CMK (cell line): ENCODE data around the gene MRPL58.
"Not testable (repeated sequence)": the region's sequence is repeated elsewhere in the genome, so short reads cannot be mapped to it uniquely, and the experiment has no call there.

ENCODE experiments used
- DNase-seq: peaks from one replicate; pipeline ENCODE4 v3.0.0-alpha.2; 2010; ENCODE audit warnings: low read depth

Gene MRPL58

DNA sequence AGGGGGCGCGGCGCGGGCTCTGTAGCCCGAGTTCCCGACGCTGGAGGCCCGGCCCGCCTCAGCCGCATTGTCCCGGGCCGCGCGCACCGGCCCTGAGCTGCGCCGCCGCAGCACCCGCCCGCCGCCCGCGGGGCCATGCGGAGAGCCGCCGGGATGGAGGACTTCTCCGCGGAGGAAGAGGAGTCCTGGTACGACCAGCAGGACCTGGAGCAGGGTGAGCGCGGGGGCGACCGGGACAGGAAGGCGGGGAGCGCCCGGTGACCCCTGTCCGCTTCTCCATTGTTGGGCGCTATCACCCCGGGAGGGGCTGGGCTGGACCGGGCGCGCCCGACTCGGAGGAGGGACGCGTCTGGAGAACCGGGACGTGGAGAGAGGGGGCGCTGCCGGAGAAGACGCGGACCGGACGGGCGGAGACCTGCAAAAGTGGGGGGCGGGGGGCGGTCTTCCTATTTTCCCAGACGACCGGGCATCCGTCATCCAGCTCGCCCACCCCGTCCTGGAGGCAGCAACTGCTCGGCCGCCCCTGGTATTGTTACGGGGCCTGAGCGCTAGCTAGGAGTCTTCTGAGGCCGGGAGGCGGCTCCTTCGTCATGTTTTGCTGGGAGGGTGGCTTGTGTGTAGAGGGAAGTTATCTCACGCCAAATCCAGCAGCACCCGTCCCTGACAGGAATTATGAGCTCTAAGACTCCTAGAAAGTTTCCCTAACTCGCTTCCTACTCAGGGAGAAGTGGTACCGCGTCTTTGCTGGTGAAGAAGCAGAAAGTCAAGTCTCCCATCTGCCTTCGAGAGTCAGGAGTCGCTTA is 24.4 kb upstream of the MRPL58 start:
- DNase-seq, result peak; percentile 24

DNA sequence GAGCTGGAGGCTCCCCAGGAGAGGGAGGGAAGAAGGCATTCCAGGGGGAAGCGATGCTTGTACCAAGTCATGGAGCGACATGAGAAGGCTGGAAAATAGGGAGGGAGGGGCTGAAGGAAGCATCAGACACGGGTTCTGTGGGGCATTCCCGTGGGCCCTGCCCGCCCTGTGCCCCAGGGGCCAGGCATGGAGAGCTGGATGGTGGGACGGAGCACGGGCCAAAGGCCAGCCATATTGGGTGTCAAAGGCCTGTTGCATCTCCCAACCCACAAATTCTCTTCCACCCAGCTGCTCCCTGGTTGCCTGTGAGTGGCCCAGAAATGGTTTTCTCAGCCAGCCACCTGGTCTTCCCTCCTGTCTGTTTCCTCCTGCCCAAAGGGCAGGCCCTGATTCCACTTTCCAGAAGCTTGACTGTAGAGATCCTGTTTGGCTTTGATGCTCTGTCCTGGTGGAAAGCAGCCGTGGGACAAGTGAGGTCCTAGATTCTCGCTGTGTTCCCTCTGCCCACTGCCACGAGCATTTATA is 21.8 kb upstream of the MRPL58 start:
- no peak for DNase-seq

DNA sequence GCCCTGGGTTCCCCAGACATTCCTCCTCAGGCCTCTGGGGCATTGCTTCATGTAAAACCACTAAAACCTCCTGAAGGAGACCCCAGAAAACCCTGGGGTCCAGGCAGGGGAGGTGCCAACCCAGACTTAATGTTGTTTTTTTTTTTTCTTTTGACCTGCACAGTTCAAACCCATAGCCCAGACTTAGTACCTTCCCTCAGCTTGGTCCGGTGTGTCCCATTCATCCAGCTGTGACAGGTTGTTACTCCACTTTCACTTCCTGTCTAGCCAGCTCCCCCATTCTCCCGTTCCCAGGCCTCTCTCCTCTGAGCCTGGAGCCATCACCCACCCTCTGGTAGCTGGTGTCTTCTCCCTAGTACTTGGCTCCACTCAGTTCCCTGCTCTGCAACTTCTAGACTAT is 20.2 kb upstream of the MRPL58 start:
- no peak for DNase-seq

DNA sequence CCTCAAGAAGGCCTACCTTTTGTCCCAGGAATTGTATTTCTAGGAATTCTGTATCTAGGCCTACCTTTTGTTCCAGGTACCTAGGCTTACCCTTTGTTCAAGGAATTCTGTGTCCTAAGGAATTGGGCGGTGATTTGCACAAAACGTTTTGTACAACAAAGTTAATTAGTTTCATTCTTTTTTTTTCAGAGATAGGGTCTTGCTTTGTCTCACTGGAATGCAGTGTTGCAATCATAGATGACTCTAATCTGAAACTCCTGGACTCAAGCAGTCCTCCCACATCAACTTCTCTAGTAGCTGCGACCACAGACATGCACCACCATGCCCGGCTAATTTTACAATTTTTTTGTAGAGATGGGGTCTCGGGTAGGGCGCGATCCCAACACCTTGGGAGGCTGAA is 18.0 kb upstream of the MRPL58 start:
- no peak for DNase-seq

DNA sequence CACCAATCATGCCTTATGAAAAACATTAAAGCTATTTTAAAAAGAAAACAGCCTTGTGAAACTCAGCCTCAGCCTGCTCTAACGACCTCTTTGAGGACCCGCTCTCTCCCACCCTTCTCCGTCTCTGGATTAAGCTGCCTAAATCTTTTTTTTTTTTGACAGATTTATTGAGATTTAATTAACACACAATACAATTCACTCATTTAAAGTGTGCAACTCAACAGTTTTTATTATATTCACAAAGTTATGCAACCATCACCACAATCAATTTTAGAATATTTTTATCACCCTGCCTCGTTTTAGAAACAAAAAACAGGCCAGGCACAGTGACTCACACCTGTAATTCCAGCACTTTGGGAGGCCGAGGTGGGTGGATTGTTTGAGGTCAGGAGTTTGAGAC is 16.6 kb upstream of the MRPL58 start:
- DNase-seq, result no peak

DNA sequence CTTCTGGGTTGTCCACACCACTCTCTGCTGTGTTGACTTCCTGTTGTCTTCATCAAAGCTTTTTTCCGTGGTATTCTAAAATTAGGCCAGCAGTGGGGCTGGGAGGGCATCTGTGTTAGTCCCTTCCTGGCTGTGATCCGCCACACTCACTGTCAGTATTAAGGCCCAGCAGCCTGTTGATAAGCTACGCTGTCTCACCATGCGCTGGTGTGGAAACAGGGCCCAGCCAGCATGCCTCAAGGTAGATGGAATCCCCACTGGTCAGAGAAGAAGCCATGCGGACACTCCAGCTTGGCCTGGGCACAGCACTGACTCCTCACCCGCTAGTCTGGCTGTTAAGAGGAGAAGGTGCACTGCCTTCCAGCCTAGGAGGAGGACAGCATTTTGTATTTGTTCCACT is 13.7 kb upstream of the MRPL58 start:
- no peak for DNase-seq

DNA sequence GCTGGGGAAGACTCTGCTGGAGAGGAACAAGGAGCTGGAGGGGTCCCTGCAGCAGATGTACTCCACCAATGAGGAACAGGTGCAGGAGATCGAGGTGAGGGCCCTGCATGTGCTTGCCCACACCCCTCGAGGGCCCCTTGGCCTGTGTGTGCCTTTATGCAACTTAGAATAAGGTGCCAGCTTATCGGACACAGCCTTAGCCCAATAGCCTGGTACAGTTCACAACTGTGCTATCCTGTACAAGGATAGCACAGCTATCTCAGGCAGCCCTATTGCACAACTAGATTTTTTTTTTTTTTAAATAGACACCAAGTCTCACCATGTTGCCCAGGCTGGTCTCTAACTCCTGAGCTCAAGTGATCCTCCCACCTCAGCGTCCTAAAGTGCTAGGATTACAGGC is 12.9 kb upstream of the MRPL58 start:
- no peak for DNase-seq

DNA sequence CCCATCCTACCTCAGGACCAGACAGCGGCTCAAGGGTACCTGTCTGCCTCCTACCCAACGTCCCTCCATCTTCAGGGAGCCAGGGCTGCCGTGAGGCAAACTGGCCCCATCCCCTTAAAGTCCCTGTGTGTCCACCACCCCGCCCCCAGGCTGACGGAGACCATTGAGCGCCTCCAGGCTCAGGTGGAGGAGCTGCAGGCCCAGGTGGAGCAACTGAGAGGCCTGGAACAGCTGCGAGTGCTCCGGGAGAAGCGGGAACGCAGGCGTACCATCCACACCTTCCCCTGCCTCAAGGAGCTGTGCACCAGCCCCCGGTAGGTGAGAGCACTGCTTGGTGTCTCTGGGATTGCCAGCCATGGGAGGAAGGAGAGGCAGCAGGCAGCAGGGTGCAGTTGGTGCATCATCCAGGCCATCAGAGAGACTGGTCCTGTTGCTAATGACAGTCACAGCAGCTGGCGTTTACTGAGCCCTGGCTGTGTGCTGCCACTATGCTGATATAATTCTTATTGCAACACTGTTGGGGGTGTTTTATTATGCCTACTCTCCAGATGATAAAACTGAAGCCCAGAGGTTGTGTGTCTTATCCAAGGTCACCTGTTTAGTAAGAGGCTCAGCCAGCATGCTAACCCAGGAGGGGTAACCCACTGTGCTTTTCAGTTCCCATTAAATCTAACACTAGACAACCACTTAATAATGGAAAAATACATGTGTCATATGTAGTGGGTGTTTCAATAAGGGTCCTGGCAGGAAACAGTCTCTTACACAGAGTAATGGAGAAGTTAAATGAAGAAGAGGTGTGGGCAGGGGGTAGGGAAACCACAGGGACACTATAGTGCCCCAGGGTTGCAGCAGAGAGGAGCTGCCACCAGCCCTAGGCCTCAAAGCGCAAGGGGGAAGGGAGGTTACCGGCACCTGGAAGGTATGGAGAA is 10.3 kb upstream of the MRPL58 start:
- no peak for DNase-seq

DNA sequence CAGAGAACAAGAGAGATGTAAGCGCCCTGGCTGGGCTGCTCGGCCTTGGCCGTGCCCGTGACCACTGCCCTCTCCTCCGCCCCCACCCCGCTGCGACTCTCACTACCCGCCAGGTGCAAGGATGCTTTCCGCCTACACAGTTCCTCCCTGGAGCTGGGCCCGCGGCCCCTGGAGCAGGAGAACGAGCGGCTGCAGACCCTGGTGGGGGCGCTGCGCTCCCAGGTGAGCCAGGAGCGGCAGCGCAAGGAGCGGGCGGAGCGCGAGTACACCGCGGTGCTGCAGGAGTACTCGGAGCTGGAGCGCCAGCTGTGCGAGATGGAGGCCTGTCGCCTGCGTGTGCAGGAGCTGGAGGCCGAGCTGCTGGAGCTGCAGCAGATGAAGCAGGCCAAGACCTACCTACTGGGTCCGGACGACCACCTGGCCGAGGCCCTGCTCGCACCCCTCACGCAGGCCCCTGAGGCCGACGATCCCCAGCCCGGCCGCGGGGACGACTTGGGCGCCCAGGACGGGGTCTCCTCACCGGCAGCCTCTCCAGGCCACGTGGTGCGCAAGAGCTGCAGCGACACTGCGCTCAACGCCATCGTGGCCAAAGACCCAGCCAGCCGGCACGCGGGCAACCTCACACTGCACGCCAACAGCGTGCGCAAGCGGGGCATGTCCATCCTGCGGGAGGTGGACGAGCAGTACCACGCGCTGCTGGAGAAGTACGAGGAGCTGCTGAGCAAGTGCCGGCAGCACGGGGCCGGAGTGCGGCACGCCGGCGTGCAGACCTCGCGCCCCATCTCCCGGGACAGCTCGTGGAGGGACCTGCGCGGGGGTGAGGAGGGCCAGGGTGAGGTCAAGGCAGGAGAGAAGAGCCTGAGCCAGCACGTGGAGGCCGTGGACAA is 9.2 kb upstream of the MRPL58 start:
- no peak for DNase-seq

DNA sequence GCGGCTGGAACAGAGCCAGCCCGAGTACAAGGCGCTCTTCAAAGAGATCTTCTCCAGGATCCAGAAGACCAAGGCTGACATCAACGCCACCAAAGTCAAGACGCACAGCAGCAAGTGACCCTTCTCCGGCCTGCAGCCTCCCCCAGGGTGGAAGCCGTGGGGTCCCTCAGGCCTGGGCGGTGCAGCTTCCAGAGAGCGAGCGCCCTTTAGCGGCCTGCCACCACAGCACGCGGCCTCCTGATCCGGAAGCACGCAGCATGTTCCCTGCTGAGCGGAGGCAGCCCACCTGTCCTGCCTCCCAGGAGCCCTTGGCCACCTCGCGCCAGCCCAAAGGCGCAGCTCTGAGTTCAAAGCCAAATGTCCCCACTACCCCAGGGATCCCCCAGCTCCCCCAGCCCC is 8.5 kb upstream of the MRPL58 start:
- no peak for DNase-seq

DNA sequence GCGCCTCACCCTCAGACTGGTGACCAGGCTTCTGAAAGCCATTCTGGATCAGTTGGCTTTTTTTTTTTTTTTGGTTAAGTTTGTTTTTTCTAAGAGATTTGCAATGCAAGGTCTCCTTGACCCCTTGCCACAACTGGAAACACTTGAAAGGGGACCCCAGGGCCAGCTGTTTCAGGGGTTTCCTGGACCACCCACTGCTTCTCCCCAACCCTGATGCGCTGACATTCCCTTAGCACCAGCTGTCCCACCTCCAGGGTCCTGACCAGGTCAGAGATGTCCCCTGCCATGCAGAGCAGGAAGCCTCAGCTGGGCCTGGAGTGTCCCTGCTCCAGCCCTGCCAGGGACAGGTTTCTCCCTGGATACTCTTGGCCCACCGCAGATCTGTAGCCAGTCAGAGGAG is 8.1 kb upstream of the MRPL58 start:
- DNase-seq, result no peak

DNA sequence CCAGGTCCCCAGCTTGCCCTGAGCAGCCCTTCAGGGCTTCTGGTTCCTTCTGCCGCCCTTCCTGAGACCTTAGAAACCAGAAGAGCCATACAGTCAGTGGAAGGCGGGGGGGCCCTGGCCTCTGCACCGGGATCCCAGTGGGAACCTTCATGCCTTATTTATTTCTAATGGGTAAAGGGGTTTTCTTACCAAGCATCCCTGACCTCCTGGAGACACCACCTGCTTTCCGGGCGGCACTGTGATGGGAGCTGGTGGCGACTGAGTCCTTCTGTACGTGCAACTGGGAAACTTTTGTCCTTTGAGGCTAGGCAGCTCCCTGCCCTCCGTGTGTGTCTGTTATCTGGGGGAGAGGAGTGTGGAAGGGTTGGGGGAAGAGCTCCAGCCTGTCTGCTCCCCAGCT is 7.2 kb upstream of the MRPL58 start:
- no peak for DNase-seq

DNA sequence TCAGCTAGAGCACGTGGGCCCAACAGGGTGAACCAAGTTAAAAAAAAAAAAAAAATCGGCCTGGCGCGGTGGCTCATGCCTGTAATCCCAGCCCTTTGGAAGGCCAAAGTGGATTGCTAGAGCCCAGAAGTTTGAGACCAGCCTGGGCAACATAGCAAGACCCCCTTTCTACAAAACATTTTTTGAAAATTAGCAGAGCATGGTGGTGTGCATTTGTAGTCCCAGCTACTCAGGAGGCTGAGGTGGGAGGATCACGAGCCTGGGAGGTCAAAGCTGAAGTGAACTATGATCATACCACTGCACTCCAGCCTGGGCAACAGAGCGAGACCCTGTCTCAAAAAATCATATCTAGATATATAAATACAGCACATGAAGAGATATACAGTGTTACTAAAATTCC is 6.4 kb upstream of the MRPL58 start:
- DNase-seq, result not testable (repeated sequence)

DNA sequence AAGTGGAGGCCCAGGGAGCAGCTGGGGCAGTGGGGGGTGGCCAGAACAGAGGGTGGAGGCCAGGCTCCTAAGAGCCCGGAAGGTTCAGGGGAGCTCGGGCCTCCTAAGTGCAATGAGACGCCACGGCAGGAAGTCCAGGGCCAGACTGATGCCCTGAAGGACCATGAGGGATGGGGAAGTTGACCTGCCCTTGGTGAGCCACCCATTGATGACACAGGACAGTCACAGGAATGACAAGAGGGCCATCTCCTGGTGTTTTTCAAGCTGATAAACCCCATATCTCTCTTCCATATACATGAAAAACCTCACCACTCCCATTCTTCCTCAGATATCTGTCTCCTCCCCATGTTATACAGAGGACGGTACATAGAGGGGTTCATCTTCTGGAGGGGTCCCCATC is 5.8 kb upstream of the MRPL58 start:
- DNase-seq, result peak; percentile 32

DNA sequence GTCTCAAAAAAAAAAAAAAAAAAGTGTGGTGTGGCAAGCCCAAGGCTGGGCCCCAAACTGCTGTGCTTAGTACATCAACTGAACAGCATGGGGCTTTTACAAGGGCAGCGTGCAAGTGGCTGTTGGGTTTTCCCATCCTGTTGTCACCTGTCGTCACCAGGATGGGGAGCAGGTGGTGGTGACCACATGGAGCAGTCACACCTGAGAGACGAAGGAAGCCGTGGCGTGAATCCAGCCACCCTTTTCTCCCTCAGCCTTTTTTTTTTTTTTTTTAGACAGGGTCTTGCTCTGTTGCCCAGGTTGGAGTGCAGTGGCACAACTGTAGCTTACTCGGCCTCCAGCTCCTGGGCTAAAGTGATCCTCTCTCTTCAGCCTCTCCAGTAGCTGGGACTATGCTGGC is 4.1 kb upstream of the MRPL58 start:
- no peak for DNase-seq

DNA sequence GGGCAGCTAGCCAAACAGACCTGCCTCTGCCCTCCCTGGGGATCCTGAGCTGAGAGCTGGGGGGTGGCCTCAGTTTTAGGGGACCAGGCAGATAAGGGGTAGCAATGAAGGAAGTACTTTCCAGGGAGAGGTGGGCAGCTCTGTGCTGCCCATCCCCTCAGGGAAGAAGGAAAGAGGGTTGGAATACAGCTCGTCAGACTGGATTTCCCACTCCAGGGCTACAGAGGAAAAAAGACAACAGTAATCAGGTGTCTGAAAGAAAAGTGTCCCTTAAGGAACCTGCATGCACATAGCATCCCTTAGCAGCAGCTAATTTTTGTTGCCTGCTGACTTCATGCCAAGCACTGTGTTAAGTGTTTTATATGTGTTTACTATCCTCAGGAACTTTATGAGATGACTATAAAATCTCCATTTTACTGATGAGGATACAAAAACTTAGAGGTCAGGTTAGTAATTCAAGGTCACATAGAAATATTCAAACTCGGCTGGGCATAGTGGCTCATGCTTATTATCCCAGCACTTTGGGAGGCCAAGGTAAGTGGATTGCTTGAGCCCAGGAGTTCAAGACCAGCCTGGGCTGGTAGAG is 3.2 kb upstream of the MRPL58 start:
- DNase-seq, result no peak

DNA sequence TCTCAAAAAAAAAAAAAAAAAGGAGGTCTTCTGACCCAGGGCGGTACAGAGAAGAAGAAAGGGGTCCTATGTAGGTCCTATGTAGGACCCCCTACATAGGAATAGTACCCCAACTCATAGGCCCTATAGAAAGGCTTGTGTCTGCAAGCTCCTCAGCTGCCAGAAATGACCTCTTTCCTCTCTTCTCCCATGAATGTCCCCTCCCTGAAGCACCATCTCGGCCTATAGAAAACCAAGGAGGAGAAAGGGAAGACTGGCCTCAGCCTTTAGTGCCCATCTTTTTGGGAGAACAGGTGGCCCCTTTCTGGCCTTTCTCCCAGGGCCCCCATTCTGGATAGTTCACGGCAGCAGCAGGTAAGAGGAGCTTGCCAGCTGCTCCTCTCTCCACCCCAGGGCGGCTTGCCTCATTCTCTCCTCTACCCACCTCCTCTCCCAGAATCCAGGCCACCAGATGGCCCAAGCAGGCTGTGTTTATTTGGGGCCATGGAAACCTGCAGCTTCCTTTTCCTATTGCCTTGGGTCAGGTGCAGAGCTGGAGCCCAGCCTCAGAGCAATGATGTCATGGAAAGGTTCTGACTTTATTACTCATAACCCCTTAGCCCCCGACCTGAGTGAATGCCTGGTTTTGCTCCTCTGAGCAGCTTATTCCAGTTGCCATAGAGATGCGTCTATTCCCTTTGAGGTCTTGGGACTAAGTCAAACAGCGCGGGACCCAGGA is 1.6 kb upstream of the MRPL58 start:
- DNase-seq, result no peak

DNA sequence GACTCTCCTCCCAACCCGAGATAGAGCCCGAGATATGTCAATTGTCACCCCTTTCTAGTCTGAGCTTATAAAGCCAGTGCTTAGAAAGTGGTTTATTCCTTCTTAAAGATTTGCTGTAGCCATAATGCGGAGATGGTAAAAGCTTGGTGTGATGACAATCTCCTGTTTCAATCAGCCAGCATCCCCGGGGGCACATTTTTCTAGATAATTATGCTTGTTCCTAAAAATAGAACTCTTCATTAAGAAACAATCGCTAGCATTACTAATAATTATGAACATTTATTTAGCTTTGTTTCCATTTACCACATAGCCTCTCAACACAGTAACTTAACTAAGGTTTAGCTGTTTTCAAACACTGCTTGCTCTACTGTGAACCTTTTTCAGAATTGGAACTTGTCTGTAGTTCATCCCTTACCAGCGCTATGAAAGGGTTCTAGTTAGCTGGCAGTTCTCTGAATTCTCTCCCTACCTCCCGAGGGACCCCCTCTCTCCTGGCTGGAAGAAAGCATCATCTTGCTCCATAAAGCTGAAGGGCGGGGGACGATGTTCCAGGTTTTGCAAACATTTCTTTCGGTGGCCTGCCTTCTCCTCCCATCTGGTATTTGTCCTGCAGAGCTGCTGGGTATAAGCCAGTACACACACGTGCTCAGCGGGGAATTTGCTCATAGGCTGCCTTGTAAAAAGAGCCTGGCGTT is 922 bp upstream of the MRPL58 start:
- no peak for DNase-seq

DNA sequence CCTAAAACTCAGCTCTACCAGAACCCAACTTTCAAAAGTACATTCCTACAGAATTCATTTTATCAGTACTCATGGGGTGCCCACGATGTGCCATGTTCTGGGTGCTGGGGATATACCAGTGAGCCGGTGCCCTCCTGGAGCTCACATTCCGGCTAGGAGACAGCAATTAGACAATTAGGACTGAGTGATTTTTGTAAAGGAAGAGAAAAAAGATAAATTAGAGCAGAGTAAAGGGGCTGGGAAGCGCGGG is 449 bp upstream of the MRPL58 start:
- DNase-seq, result no peak

DNA sequence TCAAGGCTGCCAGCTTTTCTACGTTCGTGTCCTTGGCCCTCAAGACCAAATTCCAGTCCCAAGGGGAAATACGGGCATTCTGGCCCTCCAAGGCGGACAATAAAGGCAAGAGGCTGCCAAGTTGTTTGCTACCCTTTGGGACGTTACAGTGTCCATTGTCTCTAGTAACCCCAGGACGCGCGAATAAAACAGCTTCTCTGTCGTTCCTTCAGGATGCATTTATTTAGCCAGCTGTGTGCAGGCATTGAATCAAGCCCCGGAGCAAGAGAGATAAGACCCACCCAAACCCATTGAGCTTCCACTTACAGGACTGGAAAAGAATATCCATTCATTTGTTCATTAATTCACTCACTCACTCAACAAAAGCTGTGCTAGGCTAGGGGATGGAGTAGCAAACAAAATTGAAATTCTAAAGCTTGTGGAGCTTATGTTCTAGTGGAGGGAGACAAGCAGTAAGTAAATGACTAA is 656 bp downstream of the MRPL58 start:
- no peak for DNase-seq

DNA sequence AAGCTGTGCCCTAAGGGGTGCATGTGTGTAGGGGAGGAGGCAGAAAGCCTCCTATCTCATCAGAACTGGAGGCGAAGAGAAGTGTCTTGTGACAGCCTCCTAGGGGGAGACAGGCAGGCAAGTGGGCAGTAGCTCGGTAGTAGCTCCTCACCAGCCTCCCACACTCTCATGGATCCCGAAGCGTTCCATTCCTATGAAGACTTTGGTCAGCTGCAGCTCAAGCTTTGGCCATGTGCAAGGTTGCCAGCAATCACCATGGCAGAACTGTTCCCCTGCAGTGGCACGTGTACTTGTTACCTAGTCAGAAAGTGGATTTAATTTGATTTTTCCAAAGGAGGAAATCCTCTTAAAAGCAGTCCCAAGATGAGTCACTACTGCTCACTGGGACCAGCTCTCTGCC is 6.7 kb downstream of the MRPL58 start:
- DNase-seq, result no peak
